Activated naive CD8-positive, alpha-beta T cell (primary cell): ENCODE measurements around the gene ANOS1.

Experiments used
- H3K27ac Mint-ChIP-seq: one replicate; pipeline ENCODE4 v1.8.0; 2021; ENCODE audit warnings: mixed read lengths
- H3K27me3 Mint-ChIP-seq: one replicate; pipeline ENCODE4 v1.8.0; 2021; ENCODE audit warnings: mixed read lengths
- H3K36me3 Mint-ChIP-seq: one replicate; pipeline ENCODE4 v1.8.0; 2021; ENCODE audit warnings: mixed read lengths
- H3K4me1 Mint-ChIP-seq: one replicate; pipeline ENCODE4 v1.8.0; 2021; ENCODE audit warnings: low read depth, mixed read lengths
- H3K4me3 Mint-ChIP-seq: one replicate; pipeline ENCODE4 v1.8.0; 2021; ENCODE audit warnings: mild to moderate bottlenecking, mixed read lengths
- H3K9me3 Mint-ChIP-seq: one replicate; pipeline ENCODE4 v1.8.0; 2021; ENCODE audit warnings: low read depth, mixed read lengths

ANOS1 gene

DNA sequence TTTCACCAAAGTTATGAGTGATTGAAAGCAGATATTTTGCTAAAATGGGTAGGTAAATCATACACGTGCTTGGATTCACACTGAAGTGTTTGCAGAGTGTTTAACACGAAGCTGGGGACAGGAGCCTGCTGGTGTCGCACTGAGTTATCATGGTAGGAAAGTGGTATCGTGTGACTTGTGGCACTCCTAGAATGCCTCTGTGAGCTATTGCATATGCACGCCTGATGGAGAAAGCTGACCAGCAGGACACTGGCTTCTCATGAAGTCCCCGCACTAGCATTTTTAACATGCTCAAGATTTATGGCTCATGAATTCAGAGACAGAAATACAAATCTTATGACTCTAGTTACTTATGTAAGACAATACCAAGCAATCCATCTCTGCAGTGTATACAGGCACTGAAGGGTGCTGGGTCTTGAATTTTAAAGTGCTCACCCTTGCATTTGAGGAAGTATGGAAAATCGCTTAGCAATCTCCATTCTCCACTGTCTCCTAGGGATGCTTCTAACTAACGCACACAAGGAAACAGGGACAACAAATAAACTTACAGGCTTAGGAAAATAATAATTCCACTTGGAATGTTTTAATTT lies 247.5 kb downstream of the ANOS1 start:
- H3K27me3 Mint-ChIP-seq = no peaks in the 10 kb centered on the region
- H3K27ac Mint-ChIP-seq = no peak overlapping the region
- no peaks in the 10 kb centered on the region for H3K36me3 Mint-ChIP-seq
- H3K4me1 Mint-ChIP-seq = no peaks in the 10 kb centered on the region
- H3K4me3 Mint-ChIP-seq = no peak overlapping the region
- no peaks in the 10 kb centered on the region for H3K9me3 Mint-ChIP-seq
